Esophagus squamous epithelium (tissue), 5 donors: Measurements from ENCODE around the gene EYS. TPM values are rescaled to one million over a fixed set of nuclear protein-coding genes. Genes with fewer than 3 reads are reported as not detected.

Source experiments
- DNase-seq: peaks from one replicate; lab custom pipeline; 2025; lab: John Stamatoyannopoulos, UW
- H3K27ac ChIP-seq, 4 donors: fragments of 200-600 bp; sonication (generic); one replicate each; pipeline ENCODE4 v1.5.1; 2016 to 2019; ENCODE audit warnings: mild to moderate bottlenecking in 1 of 4
- H3K27me3 ChIP-seq, 4 donors: fragments of 200-600 bp; sonication (generic); 1 replicate in 3 of 4; 2 replicates in 1 of 4; pipeline versions ENCODE4 v1.5.1 to v1.6.0; 2017 to 2021; ENCODE audit warnings: antibody characterized with exemption in 1 of 4
- H3K36me3 ChIP-seq, 3 donors: fragments of 200-600 bp; sonication (generic); one replicate each; pipeline ENCODE4 v1.5.1; 2016 to 2019
- H3K4me1 ChIP-seq, 3 donors: fragments of 200-600 bp; sonication (generic); one replicate each; pipeline ENCODE4 v1.5.1; 2017 to 2019
- H3K4me3 ChIP-seq, 4 donors: fragments of 200-600 bp; sonication (generic); 1 replicate in 3 of 4; 2 replicates in 1 of 4; pipeline ENCODE4 v1.5.1; 2016 to 2019; ENCODE audit warnings: mild to moderate bottlenecking in 2 of 4, moderate library complexity in 1 of 4
- H3K9me3 ChIP-seq, 3 donors: fragments of 200-600 bp; sonication (generic); one replicate each; pipeline ENCODE4 v1.5.1; 2016 to 2019
- CTCF ChIP-seq, 6 experiments: fragments of 450-650 bp in 4 of 6; fragments of 200-600 bp in 2 of 6; sonication (generic) in 2 of 6; IDR thresholded peaks; one replicate each; pipeline ENCODE4 v1.5.1; 2016 to 2019; ENCODE audit warnings: antibody characterized with exemption in 6 of 6, mild to moderate bottlenecking in 4 of 6, moderate library complexity in 4 of 6
- POLR2A ChIP-seq, 4 donors: fragments of 450-650 bp; IDR thresholded peaks; one replicate each; pipeline ENCODE4 v1.6.1; 2017; ENCODE audit warnings: antibody characterized with exemption in 4 of 4, mild to moderate bottlenecking in 4 of 4, moderate library complexity in 3 of 4
- WGBS, 2 donors: methylation state at CpG; one replicate each; pipeline ENCODE4 v1.1.5; 2018; 5-methylcytosine and 5-hydroxymethylcytosine counted together
- intact Hi-C: fragments of 100-400 bp; cut with DNase I; formaldehyde crosslinking; loops from one replicate; pipeline ENCODE4 v1.15.0; 2022
- total RNA-seq, 4 donors: library from RNA; depleted of rRNA; stranded (reverse); fragments of >200 nt; gene quantifications; one replicate each; pipeline ENCODE4 v1.1.0, GENCODE V29; 2016
- donor health status: DM: yes; HTN: yes; CAD: no.

The EYS gene
- total RNA-seq, 4 donors from 2014 or later, result 0.87 TPM; not detected in 3

GRCh38 chr6:64737418-64737817 is 969.6 kb downstream of the EYS start:
- DNase-seq, result no peak

GRCh38 chr6:64736421-64736950 is 970.5 kb downstream of the EYS start:
- no peak overlapping the region for H3K27ac ChIP-seq
- intact Hi-C loops, result no loop called here
- H3K27me3 ChIP-seq, result no peaks in the 10 kb centered on the region
- no peaks in the 10 kb centered on the region for H3K4me1 ChIP-seq
- H3K4me3 ChIP-seq, result no peak overlapping the region
- no peaks in the 10 kb centered on the region for H3K9me3 ChIP-seq
- H3K36me3 ChIP-seq, result no peaks in the 10 kb centered on the region
- no peak for TF ChIP-seq POLR2A (IDR thresholded peaks at IDR 0.05)
- no peak for TF ChIP-seq CTCF (IDR thresholded peaks at IDR 0.05)
- 66% methylated on average over 4 of the region's 4 CpGs for WGBS, 2 donors
- DNase-seq, result no peak

More at GRCh38 chr6:64737418-64737817, 969.6 kb downstream of the EYS start:
- Histone ChIP-seq H3K27me3 (no peaks in the 10 kb centered on the region), H3K4me1 (no peaks in the 10 kb centered on the region), H3K36me3 (no peaks in the 10 kb centered on the region), H3K4me3 (no peak overlapping the region), H3K9me3 (no peaks in the 10 kb centered on the region), H3K27ac (no peak overlapping the region)
- 67 to 85% methylated on average over 1 of the region's 1 CpG for WGBS, 2 donors
- TF ChIP-seq CTCF (IDR thresholded peaks at IDR 0.05) (no peak), POLR2A (IDR thresholded peaks at IDR 0.05) (no peak)
- intact Hi-C loops, result no loop called here

DNA sequence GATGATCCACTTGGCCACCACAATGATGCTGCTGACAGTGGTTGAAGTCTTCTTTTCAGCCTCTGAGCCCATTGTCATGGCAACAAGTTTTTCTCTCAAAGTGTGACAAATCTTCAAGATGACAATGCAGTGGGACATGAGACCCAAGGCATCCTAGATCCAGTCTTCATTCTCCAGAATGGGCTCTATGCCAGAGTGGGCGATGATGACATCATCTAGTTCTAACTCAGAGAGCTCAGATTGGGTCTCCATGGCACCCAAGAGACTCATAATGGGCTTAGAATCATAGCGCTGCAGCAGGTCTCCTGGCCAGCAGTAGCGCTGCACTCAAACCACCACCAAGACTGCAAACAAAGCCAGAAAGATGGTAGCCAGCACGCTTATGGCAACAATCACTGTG is 973.6 kb downstream of the EYS start:
- H3K36me3 ChIP-seq, result no peaks in the 10 kb centered on the region
- no peaks in the 10 kb centered on the region for H3K9me3 ChIP-seq
- no peak for DNase-seq
- intact Hi-C loops, result no loop called here
- WGBS, 2 donors, result 80 to 100% methylated on average over 2 to 4 of the region's 4 CpGs
- no peak overlapping the region for H3K4me3 ChIP-seq
- no peaks in the 10 kb centered on the region for H3K27me3 ChIP-seq
- no peak overlapping the region for H3K27ac ChIP-seq
- no peaks in the 10 kb centered on the region for H3K4me1 ChIP-seq
- no peak for TF ChIP-seq POLR2A (IDR thresholded peaks at IDR 0.05)
- no peak for TF ChIP-seq CTCF (IDR thresholded peaks at IDR 0.05)

- Histone ChIP-seq H3K4me3 (no peak overlapping the region), H3K27ac (no peak overlapping the region), H3K4me1 (no peaks in the 10 kb centered on the region), H3K36me3 (no peaks in the 10 kb centered on the region), H3K9me3 (no peaks in the 10 kb centered on the region), H3K27me3 (no peaks in the 10 kb centered on the region)
- intact Hi-C loops, result no loop called here
- TF ChIP-seq CTCF (IDR thresholded peaks at IDR 0.05) (no peak), POLR2A (IDR thresholded peaks at IDR 0.05) (no peak)
- DNase-seq, result no peak
These were observed 974.1 kb downstream of the EYS start for GRCh38 chr6:64732888-64733287.

GRCh38 chr6:64729522-64729921 is 977.5 kb downstream of the EYS start:
- TF ChIP-seq CTCF (IDR thresholded peaks at IDR 0.05) (no peak), POLR2A (IDR thresholded peaks at IDR 0.05) (no peak)
- 71 to 74% methylated on average over 4 of the region's 4 CpGs for WGBS, 2 donors

More at GRCh38 chr6:64729522-64729921, 977.5 kb downstream of the EYS start:
- no peak overlapping the region for H3K27ac ChIP-seq
- H3K4me1 ChIP-seq, result no peaks in the 10 kb centered on the region
- intact Hi-C loops, result no loop called here
- no peaks in the 10 kb centered on the region for H3K27me3 ChIP-seq
- no peaks in the 10 kb centered on the region for H3K36me3 ChIP-seq
- DNase-seq, result no peak
- no peak overlapping the region for H3K4me3 ChIP-seq
- H3K9me3 ChIP-seq, result no peaks in the 10 kb centered on the region
